GM19372 (cell line): ENCODE data around the gene EME2.

Experiments
- ATAC-seq: cut with Tn5 transposase; IDR thresholded peaks from one replicate; pipeline ENCODE4 v1.9.1; 2021; ENCODE audit warnings: mild to moderate bottlenecking, low read depth, moderate library complexity; ENCODE audit not compliant: unreplicated experiment

EME2 gene

DNA sequence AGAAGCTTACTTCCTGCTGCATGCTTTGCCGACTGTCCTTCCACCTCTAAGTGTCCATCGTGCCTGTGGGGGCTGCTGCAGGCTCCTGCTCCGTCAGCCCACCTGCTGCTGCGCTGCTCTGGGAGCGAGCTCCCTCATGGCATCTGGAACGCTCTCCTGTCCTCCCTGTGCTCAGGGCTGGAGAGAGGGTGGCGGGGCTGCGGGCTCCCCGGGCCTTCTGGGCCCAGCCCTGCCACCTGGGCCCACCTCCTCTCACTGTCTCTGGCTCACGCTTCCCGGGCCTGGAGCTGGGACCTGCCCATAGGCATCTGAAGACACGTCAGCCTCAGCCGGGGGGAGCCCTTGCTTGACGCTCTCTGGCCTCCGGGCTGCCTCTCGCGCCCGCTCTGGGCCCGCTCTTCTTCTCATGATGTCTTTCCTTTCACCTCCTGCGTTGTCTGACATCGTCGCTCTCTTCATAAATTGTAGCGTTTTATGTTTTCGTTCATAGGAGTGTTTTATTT is 28.2 kb upstream of the EME2 start:
- ATAC-seq: no peak

DNA sequence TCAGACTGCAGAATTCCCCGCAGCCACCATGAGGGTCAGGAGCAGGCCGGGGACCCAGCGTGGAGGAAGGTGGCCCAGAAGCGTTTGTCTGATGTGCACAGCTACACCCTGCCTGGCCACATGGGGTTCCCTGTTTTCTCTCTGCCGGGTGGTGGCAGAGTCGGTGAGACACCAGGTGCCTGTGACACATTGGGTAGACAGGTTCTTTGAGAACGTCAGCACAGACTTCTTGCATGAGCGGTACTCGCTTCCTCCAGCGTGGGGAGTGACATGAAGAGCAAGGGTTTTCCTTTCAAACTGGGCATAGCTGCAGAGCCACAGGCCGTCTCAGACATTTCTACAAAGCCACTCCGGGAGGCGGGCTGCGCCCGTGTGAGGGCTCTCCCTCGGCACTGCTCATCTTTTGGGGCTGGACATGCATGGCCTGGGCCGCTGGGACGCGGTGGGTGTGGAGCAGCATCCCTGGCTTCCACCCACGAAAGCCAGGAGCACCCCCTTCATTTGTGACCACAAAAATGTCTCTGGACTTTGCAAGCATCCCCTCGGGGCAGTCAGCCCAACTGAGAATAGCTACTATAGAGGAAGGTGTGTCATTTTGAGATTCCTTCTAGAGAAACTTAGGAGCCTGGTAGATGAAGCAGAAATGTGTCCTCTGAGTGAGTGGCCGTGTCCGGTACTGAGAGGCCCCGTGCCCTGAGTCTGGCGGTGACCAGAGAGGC is 27.3 kb upstream of the EME2 start:
- ATAC-seq: no peak

DNA sequence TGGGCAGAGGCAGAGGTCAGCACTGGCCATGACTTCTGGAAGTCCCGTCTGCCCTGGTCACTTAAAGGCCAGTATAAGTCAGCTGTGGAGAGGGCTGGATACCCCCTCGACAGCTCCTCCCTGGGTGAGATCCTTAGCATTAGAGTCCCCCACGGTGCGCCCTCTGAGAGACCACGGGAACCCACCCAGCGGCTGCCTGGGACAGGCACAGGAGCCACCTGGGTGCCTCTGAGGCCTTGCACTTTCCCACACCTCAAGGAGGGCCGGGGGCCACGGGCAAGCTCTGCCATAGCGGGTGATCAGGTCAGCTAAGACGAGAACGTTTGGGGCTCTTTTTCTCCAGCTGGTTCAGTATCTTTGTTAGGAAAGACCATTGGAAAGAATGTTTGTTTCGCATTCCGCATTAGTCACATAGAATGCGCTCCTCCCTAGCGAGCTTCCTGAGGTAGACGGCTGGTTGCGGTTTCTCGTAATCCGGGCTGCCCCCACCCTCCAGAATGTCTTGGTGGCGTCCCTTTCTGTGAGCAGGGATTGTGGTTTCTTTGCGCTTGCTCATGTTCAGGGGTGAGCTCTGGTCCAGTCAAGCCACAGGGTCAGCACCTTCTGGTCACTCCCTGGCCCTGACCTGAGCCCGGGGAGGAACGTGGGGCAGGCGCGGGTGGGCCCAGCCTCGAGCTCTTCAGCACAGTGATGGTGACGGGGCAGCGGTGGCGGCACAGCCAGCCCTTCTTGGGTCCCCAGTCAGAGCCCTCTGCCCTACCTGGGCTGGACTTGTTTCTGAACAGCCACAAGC is 26.5 kb upstream of the EME2 start:
- ATAC-seq: no peak

DNA sequence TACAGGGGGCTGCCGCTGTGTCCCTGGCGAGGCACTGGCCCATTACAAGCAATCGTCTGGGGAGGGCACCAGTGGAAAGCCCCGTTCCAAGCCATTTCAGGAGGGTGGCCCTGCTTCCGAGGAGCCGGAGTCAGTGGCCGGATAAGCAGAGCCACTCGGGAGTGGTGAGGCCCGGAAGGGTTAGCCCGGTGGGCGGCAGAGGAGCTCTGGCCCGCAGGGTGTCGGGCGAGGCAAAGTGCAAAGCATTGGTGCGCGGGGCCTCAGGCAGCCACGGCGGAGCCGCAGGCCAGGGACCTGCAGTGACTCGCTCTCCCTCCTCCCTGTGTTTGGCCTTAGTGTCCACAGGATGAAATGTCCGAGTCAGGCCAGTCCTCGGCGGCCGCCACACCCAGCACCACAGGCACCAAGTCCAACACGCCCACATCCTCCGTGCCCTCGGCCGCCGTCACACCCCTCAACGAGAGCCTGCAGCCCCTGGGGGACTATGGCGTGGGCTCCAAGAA is 25.9 kb upstream of the EME2 start:
- ATAC-seq: no peak

DNA sequence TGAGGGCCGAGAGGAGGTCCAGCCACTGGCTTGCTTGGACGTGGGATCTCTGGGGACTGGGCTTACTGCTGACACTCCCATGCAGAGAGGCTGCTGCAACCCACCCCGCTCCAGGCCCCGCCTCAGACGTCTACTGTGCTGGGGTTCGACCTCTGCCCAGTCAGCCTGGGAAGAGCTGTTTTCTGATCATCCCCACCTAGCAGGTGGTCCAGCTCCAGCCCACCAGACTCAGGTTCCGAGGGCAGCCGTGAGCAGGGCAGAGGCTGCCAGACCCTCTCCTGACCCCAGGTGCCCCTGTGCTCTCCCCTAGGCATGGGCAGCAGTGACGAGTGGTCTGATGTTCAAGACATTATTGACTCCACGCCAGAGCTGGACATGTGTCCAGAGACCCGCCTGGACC is 24.7 kb upstream of the EME2 start:
- no peak for ATAC-seq

DNA sequence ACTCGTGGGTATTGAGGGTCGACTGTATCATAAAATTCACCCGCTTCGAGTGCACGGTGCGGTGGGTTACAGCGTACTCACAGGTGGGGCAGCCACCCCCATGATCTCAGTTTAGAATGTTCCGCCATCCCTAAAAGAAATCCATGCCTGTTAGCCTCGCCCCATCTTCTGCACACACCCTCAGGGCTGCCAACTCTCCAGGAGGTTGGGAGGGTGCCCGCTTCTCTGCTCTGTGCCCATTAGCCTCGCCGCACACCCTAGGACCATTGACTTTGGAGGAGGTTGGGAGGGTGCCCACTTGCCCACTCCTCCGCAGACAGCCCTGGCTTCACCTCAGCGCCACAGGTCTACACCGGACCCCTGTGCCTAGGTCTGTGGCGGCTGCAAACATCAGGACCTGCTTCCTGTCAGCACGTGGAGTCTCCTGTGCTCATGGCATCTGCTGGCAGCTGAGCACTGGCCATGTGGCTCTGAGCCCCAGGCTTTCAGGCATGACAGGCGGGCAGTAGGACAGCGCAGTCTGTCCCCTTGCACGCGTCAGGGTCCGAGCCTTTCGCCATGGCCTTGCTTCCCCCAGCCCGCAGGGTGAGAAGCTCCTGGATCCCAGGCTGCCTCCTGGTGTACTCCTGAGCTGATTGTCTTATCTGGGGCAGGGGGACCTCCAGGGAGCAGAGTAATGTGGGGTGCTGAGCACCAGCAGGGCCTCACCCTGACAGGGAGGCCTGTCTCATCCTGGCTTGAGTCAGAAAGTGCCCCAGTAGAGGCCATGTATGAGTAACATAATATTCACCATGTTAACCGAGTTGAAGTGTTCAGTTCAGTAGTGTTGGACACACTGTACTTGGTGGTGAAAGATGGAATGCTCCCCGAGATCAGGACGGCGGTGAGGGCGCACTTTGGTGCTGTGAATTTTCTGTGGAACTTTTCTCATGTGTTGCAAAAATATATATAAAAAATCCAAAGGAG is 23.2 kb upstream of the EME2 start:
- no peak for ATAC-seq

DNA sequence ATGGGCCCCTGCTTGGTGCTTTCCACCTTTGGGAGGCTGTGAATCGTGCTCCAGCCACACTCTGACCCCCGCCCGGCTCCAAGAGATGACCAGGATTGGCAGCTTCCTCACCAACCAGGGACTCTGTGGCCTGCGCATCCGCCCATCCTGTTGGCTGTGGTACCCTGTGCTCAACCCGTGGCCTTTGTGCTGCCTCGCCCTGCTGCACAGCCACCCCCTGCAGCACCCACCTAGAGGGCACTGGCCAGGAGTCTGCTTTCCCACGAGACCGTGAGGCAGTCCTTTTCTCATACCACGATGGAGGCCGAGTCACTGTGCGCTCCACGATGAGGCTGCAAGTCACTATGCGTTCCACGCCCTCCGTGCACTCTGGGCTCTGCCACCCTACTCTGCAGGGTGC is 20.7 kb upstream of the EME2 start:
- no peak for ATAC-seq

DNA sequence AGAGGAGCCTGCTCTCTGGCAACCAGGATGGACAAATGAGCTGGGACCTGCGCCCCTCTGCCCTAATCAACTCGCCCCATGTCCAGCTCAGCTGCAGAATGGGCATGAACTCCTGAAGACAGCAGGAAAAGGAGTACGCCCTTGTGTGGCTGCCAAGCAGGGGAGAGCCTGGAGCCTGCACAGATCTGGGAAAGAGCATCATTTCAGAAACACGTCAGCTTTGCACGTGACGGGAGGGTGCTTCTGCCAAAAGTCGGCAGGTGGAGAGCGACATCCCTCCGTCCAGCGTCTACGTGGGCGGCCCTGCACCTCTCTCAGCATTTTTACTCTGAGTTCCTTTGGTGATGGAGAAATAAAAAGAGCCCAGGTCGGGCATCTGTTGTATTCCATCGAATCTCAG is 19.8 kb upstream of the EME2 start:
- ATAC-seq: no peak

DNA sequence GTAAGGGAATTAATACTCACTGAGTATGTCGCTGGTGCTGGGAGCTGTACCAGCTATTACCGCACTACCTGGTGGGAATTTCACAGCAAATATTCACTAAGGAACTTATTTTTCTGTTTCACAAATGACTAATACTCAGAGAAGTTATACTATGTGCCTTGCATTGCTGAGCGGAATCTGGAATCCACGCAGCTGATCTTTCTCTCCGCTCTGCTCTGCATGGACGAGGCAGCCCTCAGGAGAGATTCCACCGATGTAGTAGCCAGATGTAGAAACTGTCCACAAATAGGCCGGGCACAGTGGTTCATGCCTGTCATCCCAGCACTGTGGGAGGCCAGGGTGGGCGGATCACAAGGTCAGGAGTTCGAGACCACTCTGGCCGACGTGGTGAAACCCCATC is 18.4 kb upstream of the EME2 start:
- ATAC-seq: no peak

DNA sequence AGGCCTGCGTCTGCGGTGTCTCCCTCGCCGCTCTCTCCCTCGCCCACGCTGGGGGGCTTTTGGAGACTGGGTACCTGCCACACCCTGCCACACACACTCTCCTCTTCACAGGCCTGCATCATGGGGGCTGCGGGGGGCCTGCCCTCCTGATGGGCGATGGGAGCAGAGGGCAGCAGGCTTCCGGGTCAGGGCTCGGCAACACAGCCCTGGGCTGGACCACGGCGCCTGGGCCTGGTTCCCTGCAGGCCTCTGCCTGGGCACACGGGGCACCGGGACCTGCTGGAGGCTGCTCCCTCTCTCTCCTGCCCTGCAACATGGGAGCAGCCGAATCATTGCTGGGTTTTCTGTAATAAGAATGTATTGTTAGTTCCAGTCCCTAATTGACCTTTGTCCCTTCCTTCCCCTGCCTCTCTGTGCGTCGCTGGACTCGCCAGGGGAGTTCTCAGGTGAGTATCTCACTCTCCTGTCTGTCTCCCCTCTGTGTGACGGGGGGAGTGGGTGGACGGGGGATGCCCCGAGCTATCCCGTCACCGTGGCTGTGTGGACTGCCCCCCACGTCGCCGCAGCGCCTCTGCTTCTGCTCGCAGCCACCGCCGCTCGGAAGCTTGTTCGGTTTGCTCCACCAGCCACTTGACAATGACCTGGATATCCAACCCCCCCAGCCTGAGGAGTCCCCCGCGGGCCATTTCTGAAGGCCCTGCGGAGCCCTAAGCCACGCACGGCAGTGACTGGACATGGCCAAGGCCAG is 14.7 kb upstream of the EME2 start:
- ATAC-seq: no peak

DNA sequence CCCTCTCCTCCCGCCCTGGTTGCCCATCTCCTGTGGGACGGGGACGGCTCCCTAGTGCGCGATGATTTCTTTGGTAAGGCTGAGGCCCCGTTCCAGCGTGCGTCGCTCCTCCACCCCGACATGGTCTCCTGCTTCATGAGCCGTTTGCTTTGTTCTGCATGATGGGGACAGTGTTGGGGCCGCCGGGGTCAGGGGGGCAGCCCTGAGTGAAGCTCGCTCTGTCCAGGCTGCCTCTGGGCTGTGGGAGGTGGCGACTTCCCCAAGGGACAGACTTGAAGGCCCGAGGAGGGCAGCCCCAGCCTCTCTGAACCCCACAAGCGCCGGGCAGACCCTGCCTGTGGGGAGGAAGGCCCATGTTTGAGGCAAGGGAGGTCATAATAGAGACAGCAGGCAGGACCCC is 13.7 kb upstream of the EME2 start:
- ATAC-seq: no peak

DNA sequence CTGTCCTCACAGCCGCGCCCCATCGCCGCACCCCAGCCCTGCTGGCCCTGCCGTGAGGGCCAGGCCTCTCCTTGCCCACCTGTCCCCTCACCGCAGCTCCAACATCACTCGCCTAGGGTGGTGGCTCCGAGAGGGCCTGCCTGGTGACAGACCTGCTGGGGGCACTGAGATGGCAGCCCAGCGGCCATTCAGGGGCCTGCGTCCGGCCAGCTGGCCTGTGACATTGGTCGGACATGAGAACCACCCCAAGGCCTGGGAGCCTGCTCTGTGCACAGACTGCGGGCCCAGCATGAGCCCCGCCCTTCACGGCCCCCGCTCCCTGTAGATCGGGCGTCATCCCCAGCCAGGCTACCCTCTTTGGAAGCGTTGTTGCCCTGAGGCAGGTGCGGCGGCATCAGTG is 13.1 kb upstream of the EME2 start:
- ATAC-seq: no peak

DNA sequence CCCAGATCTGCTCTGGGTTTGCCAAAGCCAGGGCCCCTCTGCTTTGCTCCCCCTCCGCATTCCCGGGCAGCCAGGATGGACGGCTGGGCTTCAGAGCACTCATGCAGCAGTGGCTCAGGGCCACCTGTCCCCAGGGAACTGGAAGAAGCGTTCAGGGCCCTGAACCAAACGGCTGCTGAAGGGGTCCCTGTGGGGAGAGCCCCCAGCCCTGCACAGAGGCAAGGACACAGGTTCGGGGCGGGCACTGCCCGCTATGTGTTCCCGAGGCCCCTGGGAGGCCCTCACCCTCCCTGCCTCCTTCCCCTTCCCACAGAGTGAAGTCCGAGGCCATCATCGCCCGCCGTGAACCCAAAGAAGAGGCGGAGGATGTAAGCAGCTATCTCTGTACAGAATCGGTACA is 11.7 kb upstream of the EME2 start:
- no peak for ATAC-seq

DNA sequence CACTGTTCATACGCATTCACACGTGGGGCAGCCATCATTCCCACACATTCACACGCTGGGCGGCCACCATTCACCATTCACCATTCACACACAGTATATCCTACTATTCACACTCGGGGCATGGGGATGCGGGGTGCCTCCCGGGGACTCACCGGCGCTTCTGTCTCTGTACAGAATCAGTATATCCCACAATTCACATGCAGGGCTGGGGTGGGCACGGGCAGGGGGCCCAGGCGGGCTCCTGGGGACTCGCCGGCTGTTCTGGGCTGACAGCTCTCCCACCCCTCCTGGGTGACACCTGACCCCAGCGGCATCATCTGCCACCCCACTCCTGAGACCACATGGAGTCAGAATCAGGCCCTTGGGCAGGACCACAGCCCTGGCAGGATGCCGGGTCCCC is 10.9 kb upstream of the EME2 start:
- ATAC-seq: no peak

DNA sequence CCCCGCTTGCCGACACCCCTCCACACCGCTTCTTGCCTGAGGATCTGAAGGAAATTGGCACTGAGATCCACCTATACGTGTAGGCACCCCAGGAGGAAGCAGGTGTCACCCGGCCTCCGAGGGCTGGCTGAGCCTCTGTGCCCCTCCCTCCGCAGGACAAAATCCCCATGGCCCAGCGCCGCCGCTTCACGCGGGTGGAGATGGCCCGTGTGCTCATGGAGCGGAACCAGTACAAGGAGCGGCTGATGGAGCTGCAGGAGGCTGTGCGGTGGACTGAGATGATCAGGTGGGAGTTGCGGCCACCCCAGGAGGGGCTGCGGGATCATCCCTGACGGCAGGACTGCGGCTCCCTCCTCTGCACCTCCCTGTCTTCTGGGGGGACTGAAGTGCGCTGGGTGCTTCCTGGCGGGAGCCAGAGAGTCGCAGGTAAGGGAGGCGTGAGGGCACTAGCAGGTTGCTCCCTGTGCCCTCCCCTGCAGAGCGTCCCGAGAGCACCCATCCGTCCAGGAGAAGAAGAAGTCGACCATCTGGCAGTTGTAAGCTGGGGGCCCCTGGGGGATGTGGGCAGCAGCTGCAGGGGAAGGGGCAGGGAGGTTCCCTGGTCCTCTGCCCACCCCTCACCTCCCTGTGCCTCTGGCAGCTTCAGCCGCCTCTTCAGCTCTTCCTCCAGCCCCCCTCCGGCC is 10.3 kb upstream of the EME2 start:
- no peak for ATAC-seq

DNA sequence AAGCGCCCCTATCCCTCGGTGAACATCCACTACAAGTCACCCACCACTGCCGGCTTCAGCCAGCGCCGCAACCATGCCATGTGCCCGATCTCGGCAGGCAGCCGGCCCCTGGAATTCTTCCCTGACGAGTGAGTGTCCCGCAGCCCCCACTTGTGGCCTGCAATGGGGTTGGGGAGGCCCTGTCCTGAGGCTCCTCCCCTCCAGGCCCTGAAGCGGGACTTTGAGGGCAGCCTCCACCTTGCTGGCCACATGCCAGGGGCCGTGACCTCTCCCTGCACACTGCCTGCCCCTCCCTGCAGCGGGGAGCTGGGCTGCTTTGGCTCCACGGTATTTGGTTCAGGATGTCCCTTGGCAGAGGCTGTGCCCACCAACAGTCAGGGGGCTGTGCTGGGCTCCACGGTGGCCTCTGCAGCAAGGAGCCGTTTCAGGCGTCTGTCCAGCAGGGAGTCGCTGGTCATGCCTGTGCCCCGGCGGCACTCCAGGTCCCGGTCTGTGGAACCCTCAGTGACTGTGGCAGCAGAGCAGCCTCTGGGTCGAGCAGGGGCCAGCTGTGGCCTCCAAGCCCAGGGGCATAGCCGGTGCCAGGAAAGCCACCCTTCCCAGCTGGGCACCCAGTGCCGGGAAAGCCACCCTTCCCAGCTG is 9.6 kb upstream of the EME2 start:
- ATAC-seq: no peak

DNA sequence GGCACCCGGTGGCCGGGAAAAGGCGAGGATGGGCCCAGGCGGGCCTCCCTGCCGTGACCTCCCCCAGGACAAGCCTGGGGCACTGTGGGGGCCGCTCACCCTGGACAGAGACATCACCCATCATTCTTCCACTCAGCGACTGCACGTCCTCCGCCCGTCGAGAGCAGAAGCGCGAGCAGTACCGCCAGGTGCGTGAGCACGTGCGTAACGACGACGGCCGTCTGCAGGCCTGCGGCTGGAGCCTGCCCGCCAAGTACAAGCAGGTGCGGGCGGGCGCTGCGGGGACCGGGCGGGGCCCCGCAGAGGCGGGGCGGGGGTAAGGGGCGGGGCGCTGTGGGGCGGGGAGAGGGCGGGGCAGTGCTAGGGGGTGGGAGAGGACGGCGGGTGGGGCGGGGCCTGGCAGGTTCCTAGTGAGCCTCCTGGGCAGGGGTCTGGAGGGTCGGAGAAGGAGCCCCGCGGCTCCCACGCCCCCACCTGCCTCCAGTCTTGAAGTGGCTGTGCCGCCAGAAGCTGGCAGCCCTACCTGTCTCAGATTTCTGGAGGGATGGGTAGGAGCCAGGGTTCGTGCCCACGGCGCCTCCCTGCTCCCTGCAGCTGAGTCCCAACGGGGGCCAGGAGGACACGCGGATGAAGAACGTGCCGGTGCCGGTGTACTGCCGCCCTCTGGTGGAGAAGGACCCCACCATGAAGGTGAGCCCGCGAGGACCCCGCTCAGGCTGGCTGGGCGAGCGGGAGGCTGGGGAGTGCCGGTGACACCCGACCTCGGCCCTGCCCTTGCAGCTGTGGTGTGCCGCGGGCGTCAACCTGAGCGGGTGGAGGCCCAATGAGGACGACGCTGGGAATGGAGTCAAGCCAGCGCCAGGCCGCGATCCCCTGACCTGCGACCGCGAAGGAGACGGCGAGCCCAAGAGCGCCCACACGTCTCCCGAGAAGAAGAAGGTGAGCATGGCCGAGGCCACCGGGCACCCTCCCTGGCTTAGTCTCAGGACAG is 8.8 kb upstream of the EME2 start:
- no peak for ATAC-seq

DNA sequence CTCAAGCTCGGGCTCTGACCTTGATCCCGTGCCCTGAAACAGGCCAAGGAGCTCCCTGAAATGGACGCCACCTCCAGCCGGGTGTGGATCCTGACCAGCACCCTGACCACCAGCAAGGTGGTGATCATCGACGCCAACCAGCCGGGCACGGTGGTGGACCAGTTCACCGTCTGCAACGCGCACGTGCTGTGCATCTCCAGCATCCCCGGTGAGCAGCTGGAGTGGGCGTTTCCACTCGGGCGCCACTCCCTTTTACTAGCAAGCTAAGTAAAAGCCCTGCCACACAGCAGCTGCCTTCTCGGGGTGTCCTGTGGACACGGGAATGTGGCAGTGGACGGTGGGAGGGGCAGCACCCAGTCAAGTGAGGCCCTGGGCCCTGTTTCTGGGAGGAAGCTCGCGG is 7.6 kb upstream of the EME2 start:
- ATAC-seq: no peak
